Cardiac fibroblast (primary cell): Measurements from ENCODE around the gene EVA1A.

ENCODE experiments used
- DNase-seq, 2 donors: peaks; one replicate each; pipeline versions ENCODE4 v3.0.0 to v3.0.0-alpha.2; 2010; ENCODE audit warnings: low read depth in 2 of 2
- H3K4me3 ChIP-seq, 2 donors: replicated peaks in 1 of 2; 1 replicate in 1 of 2; 2 replicates in 1 of 2; pipeline ENCODE4 v1.5.1; 2011; ENCODE audit warnings: low read depth in 2 of 2, low read length in 2 of 2, mild to moderate bottlenecking in 2 of 2, moderate library complexity in 1 of 2
- CTCF ChIP-seq: IDR thresholded peaks from one replicate; pipeline ENCODE4 v1.5.1; 2011; ENCODE audit warnings: low read depth, mild to moderate bottlenecking, low read length, inconsistent platforms

EVA1A gene

GRCh38 chr2:75592030-75592429, 31.3 kb upstream of the EVA1A start:
- H3K4me3 ChIP-seq = no peak overlapping the region
- TF ChIP-seq CTCF = no peak
- peak; percentile 11 to 80 for DNase-seq

- TF ChIP-seq CTCF = no peak
- DNase-seq = peak; percentile 41 to 56
- H3K4me3 ChIP-seq = no peak overlapping the region
These were observed 28.8 kb upstream of the EVA1A start for GRCh38 chr2:75589391-75590105.

- DNase-seq = peak; percentile 62 to 90
- TF ChIP-seq CTCF = no peak
- no peak overlapping the region for H3K4me3 ChIP-seq
These were observed 27.3 kb upstream of the EVA1A start for GRCh38 chr2:75587954-75588587.

- no peak for DNase-seq
- TF ChIP-seq CTCF = no peak
- no peak overlapping the region for H3K4me3 ChIP-seq
These were observed 26.2 kb upstream of the EVA1A start for GRCh38 chr2:75586971-75587370.

- no peak overlapping the region for H3K4me3 ChIP-seq
- no peak for TF ChIP-seq CTCF
- no peak for DNase-seq
These were observed 22.1 kb upstream of the EVA1A start for GRCh38 chr2:75582840-75583239.

GRCh38 chr2:75580606-75581005, 19.9 kb upstream of the EVA1A start:
- no peak for TF ChIP-seq CTCF
- no peak overlapping the region for H3K4me3 ChIP-seq
- no peak for DNase-seq
